Activated CD4-positive, alpha-beta T cell treated with anti-CD3 and anti-CD28 coated beads, Interleukin-2, amount 50 U/mL, for 48 hours (primary cell): ENCODE results near the gene RAD51B.
A peak's percentile ranks its signal among the peaks of the same experiment; 100 is the strongest.

Experiments
- DNase-seq, 2 experiments: peaks; one replicate each; pipeline ENCODE4 v3.0.0-alpha.2; 2020

The RAD51B gene

GRCh38 chr14:68124979-68125731 lies 305.6 kb downstream of the RAD51B start:
- peak in 1 of 2 experiments; percentile 12 for DNase-seq

- DNase-seq = no peak
These were observed 307.6 kb downstream of the RAD51B start for GRCh38 chr14:68127166-68127565.

DNA sequence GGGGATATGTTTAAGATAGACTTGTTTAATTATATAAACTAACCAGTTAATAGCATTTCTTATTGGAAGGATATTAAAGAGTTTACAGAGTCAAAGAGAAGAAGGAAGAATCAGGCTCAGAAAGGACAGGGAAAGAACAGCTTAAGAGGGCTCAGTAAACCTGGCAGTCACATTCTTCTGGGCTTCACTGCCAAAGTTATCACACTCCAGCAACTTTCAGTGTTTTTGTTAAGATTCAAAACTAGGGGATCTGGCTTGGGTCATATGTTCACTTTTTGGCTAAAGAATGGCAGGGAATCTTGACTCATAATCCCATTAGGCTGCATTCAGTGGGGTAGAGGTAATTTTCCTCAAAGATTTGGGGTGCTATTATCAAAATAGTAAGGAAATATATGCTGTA lies 312.3 kb downstream of the RAD51B start:
- no peak for DNase-seq

GRCh38 chr14:68132563-68133121 lies 313.1 kb downstream of the RAD51B start:
- no peak for DNase-seq

GRCh38 chr14:68133856-68134255 lies 314.3 kb downstream of the RAD51B start:
- no peak for DNase-seq

GRCh38 chr14:68135028-68135427 lies 315.4 kb downstream of the RAD51B start:
- DNase-seq = no peak

GRCh38 chr14:68135566-68135965 lies 316.0 kb downstream of the RAD51B start:
- DNase-seq = no peak

DNA sequence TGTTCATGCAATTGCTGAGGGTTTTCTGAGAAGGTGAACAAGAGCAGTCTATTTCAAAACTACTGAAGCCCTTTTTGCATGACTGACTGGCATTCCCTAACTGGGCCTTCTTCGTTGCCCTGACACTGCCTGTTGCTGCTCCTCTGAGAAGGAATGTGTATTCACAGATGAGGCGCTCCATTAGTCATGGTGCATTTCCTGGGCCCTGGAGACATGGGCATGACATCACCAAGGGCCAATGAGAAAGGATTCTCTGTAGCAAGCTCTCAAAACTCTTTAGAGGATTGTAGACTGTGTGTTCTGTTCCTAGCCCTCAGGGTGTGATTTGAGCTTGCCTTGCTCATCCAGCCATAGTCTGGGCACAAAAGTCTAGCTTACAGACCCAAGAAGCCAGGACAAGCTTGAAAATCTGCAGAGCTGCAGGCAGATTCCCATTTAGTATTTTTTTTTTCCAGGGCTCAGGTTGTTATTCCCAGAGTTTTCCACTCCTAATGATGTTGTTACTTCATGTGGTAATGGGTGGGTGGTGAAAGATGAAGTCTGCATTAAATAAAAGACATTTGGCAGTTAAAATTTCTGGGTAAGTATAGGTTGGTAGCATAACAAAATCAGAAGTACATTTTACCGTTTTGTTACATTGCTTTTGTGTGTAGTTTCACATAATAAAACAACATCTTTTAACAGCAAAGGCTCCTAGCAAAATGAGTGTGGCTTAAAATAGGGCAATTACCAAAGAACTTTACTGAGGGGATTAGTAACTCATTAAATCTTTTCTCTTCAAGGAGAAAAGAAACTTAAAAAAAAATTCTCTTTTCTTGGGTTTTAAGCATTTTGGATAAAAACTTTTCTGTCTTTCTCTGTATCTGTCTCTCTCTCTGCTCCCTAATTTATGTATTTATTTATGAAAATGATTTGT lies 318.4 kb downstream of the RAD51B start:
- DNase-seq = peak in 1 of 2 experiments; percentile 9

DNA sequence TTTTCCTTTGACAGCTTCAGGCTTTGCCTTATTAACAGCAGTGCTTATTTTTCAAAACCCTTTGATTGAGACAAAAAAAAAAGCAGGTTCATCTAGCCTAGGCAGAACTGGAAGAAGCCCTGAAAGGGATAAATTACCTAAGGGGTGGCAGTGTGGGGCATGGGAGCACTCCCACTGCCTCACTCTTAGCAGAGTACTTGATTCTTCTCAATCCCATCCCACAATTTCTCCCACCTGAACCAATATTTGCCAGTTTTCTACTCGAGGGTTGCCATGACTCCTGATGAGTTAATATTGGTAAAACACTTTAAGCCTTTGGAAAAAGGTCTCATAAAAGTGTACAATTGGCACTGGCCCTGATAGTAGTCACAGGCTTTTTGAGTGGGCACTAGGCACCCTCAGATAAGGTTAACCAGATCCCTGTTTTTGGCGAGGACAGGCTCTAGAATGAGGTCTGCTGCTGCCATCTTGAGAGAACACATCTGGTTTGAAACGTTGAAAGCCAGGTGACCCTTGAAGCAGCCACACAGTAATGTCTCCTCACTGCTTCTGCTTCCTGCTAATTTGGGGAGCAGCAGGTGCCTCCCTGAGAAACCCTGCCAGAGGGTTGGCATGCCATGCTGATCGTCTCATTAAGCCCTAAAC lies 320.0 kb downstream of the RAD51B start:
- no peak for DNase-seq

- DNase-seq = no peak
These were observed 320.6 kb downstream of the RAD51B start for GRCh38 chr14:68140076-68140741.

GRCh38 chr14:68140806-68141205 lies 321.2 kb downstream of the RAD51B start:
- DNase-seq = no peak

- DNase-seq = no peak
These were observed 321.9 kb downstream of the RAD51B start for GRCh38 chr14:68141281-68142088.

DNA sequence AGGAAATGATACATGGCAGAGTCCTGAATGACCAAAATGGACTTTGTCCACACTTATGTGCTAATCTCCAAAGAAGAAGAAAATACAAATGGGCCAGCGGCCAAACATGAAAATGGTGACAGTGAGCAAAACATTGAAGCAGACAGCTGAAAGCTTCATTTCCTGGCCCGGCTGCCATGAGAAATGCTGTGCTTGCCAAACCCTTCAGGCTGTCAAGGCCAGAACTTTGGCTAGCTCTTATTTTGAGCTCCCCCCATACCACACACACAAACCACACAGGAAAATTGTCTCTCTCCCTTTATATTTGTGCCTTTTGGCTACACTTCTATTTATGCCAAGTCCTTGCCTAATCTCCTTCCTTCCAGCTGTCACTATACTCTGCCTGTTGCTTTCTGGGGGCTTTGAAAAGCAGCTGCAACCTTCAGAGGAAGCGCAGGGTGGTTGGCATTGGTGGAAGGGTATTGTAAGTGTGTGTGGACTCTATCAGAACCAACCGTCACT lies 323.8 kb downstream of the RAD51B start:
- no peak for DNase-seq

DNA sequence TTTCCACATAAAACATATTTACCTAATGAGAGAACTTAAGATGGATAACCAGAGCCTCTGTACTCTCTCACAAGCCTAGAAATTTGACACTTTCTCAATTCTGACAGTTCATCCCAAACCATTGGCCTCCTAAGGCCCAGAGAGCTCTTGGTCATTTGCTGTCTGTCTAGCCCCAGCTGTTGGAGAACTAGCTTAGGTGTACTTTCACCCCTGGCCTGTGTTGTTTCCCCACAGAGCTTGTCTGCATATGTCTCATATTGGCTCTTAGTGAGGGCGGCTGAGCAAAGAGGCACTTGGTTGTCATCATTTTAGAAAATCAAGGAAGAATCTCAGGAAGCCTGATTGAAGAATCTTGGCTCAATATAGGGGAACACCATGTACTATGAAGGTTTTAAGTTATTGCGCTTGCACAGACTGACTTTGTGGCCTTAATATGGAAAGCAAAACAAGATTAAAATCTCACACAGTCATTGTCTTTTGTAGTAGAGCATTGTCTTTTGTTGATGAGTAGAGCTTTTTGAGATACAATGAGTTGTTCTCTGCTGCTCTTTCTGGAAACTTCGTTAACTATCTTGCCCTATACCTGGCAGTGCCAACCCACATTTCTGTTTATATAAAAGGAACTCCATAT lies 324.6 kb downstream of the RAD51B start:
- no peak for DNase-seq

GRCh38 chr14:68145036-68145435 lies 325.5 kb downstream of the RAD51B start:
- DNase-seq = no peak

GRCh38 chr14:68145539-68145938 lies 326.0 kb downstream of the RAD51B start:
- no peak for DNase-seq

DNA sequence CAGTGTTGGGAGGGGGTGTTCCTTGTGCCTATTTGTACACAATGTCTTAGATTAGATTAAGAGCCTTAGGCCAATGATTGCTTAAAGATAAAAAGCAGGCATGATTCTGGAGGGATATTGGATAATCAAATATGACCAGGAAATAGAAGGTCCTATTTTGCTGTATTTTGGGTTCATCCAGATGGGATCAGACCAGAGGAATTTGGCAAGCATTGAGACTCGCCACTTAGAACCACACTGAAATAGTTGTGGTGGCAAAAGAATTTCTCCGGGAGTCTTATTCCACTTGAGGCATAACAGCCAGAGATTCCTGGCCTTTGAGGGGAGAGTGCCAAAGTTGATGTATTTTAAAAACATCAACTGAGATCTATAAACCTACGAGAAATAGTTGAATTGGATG lies 327.2 kb downstream of the RAD51B start:
- DNase-seq = no peak

GRCh38 chr14:68147303-68147702 lies 327.7 kb downstream of the RAD51B start:
- no peak for DNase-seq

DNA sequence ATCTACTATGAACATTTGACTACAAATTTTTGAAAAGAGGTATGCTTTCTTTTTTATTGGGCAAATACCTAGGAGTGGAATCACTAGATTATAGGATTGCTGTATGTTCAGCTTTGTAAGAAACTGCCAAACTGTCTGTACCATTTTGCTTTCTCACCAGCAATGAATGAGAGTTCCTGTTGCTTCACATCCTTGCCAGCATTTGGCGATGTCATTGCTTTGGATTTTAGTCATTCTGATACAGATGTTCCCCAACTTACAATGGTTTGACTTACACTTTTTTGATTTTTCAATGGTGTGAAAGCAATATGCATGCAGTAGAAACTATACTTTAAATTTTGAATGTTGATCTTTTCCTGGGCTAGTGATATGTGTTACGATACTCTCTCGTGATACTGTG lies 328.7 kb downstream of the RAD51B start:
- no peak for DNase-seq

DNA sequence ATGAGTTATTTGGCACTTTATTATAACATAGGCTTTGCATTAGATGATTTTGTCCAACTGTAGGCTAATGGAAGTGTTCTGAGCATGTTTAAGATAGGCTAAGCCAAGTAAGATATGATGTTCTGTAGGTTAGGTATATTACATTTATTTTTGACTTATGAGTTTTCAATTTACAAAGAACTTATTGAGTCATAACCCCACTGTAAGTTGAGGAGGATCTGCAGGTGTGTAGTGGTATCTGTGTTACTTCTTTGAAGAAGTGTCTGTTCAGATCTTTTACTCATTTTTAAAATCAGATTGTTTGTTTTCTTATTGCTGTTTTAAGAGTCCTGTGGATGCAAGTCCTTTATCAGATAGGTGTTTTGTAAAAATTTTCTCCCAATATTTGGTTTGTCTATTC lies 329.2 kb downstream of the RAD51B start:
- no peak for DNase-seq

GRCh38 chr14:68153275-68153674 lies 333.7 kb downstream of the RAD51B start:
- no peak for DNase-seq
